ENCODE results near the gene RPH3AL. TPM values are rescaled to one million over a fixed set of nuclear protein-coding genes. Genes with fewer than 3 reads are reported as not detected.

RPH3AL gene
- total RNA-seq, 1 donor from 2014 or later, result 22.3 TPM

DNA sequence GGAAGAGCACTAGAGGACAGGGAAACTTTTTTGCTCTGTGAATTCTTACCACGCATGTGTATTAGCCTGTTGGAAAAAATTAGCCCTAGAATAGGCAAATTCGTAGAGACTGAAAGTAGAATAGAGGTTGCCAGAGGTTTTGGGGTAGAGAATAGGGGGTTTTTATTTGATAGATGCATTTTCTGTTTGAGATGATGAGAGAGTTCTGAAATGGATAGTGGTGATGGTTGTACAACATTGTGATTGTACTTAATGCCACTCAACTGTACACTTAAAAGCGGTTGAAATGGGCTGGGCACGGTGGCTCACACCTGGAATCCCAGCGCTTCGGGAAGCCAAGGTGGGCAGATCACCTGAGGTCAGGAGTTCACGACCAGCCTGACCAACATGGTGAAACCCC lies 163.2 kb downstream of the RPH3AL start:
- TF ChIP-seq, protein P1, sequence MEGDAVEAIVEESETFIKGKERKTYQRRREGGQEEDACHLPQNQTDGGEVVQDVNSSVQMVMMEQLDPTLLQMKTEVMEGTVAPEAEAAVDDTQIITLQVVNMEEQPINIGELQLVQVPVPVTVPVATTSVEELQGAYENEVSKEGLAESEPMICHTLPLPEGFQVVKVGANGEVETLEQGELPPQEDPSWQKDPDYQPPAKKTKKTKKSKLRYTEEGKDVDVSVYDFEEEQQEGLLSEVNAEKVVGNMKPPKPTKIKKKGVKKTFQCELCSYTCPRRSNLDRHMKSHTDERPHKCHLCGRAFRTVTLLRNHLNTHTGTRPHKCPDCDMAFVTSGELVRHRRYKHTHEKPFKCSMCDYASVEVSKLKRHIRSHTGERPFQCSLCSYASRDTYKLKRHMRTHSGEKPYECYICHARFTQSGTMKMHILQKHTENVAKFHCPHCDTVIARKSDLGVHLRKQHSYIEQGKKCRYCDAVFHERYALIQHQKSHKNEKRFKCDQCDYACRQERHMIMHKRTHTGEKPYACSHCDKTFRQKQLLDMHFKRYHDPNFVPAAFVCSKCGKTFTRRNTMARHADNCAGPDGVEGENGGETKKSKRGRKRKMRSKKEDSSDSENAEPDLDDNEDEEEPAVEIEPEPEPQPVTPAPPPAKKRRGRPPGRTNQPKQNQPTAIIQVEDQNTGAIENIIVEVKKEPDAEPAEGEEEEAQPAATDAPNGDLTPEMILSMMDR (IDR thresholded peaks at IDR 0.05; ENCODE audit: partially characterized antibody, unreplicated experiment), result no peak
- no peak for DNase-seq
- Mint-ChIP-seq H3K4me3 (ENCODE audit: unreplicated experiment) (peak overlapping the region; percentile 25), H3K4me1 (ENCODE audit: low read depth, unreplicated experiment) (peaks cover 3% of the 10 kb centered on the region), H3K27me3 (ENCODE audit: unreplicated experiment) (no peaks in the 10 kb centered on the region), H3K36me3 (ENCODE audit: unreplicated experiment) (no peaks in the 10 kb centered on the region), H3K27ac (ENCODE audit: unreplicated experiment) (no peak overlapping the region), H3K9me3 (ENCODE audit: unreplicated experiment) (no peaks in the 10 kb centered on the region)

DNA sequence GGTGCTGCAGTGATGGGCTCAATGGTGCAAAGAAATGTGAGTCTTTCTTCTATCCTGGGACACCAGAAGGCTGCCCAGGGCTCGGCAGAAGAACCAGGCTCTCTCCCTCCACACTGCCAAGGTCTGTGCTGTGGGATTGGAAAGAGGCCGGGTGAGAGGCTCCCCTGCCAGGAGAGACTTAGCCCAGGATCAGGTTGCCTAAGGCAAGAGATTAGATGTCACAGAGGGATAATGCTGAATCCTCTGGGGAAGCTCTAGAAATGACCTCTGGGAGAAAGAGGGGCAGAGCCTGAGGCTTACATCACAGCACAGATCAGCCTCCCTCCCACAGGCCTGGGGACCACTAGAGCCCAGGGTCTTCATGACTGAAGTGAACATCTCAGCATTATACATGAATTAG lies 165.5 kb downstream of the RPH3AL start:
- TF ChIP-seq, protein P1 (IDR thresholded peaks at IDR 0.05; ENCODE audit: partially characterized antibody, unreplicated experiment), result no peak
- Mint-ChIP-seq H3K27ac (ENCODE audit: unreplicated experiment) (no peak overlapping the region), H3K9me3 (ENCODE audit: unreplicated experiment) (peaks cover 14% of the 10 kb centered on the region), H3K4me1 (ENCODE audit: low read depth, unreplicated experiment) (peaks cover 17% of the 10 kb centered on the region), H3K4me3 (ENCODE audit: unreplicated experiment) (no peak overlapping the region), H3K36me3 (ENCODE audit: unreplicated experiment) (no peaks in the 10 kb centered on the region), H3K27me3 (ENCODE audit: unreplicated experiment) (peaks cover 7% of the 10 kb centered on the region)
- no peak for DNase-seq

DNA sequence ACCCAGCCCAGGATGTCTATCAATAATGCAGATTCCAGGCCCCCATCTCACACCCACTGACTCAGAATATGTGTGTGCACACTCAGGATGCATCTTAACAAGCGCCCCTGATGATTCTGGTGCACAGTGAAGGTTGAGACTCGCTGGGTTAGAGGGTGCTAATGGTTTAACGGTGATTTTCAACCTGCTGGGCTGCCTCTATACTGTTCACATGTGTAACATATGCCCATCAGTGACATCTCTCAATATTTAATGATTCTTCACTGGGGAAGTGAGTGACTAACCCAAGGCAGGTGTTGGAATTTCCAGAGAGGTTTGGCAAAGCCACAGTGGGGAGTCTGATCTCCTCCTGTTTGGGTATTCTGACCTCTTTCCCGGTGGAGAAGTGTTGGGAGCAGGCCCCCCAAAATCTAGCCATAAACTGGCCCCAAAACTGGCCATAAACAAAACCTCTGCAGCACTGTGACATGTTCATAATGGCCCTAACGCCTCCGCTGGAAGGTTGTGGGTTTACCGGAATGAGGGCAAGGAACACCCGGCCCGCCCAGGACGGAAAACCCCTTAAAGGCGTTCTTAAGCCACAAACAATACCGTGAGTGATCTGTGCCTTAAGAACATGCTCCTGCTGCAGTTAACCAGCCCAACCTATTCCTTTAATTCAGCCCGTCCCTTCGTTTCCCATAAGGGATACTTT lies 167.0 kb downstream of the RPH3AL start:
- peaks cover 11% of the 10 kb centered on the region for H3K27me3 Mint-ChIP-seq (ENCODE audit: unreplicated experiment)
- no peak for DNase-seq

DNA sequence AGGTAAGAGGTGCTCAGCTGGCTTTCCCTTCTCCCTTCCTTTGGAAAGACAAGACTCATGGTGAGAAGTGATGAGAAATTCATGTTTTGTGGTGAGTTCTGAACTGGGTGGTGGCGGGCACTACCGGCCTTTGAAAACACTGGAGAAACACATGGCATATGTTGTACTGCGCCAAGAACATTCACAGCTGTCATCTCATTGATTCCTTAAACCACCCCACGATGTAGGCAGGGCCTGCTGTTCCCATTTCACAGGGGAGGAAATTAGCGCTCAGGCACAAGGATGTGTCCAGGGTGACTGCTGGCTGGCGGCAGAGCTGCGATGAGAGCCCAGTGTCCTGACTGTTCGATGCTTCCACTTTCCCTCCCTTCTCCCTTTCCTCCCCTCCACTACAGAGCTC lies 169.6 kb downstream of the RPH3AL start:
- no peaks in the 10 kb centered on the region for H3K36me3 Mint-ChIP-seq (ENCODE audit: unreplicated experiment)
- no peak for DNase-seq
- TF ChIP-seq, protein P1 (IDR thresholded peaks at IDR 0.05; ENCODE audit: partially characterized antibody, unreplicated experiment), result no peak

More for the DNA sequence above, 167.0 kb downstream of the RPH3AL start:
- TF ChIP-seq, protein P1 (IDR thresholded peaks at IDR 0.05; ENCODE audit: partially characterized antibody, unreplicated experiment), result no peak
- peaks cover 19% of the 10 kb centered on the region for H3K4me1 Mint-ChIP-seq (ENCODE audit: low read depth, unreplicated experiment)
- H3K27ac Mint-ChIP-seq (ENCODE audit: unreplicated experiment), result no peak overlapping the region
- no peak overlapping the region for H3K4me3 Mint-ChIP-seq (ENCODE audit: unreplicated experiment)
- peaks cover 17% of the 10 kb centered on the region for H3K9me3 Mint-ChIP-seq (ENCODE audit: unreplicated experiment)
- H3K36me3 Mint-ChIP-seq (ENCODE audit: unreplicated experiment), result no peaks in the 10 kb centered on the region

DNA sequence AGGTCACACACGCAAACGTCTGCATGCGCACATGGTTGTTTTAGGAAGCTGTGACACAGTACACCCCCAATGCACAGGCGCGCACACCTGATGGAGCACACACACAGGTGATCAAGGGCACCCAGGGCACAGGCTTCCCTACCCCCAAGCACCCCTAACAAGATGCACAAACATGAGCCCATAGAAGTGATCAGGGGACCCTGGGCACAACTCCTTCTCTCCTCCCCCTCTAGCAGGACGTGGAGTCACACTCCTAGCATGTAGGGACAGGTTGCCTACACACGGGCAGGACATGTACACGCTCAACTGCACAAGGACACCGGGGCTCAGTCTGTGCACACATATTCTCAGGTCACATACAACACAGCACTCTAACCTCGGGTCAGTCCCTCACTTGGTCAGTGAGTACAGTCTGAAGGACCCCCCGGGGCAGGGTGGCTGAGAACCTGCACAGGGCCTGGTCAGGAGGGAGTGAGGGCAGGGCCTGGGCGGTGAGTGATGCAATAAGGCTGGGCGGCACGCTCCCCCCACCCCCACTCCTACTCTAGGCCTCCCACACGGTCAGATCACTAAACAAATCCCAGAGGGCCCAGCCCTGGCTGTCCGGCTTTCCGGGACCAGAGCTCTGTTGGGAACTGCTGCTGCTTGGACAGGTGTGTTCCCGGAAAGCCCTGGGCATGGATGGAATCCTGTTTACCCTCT lies 170.4 kb downstream of the RPH3AL start:
- TF ChIP-seq, protein P1 (IDR thresholded peaks at IDR 0.05; ENCODE audit: partially characterized antibody, unreplicated experiment), result no peak
- DNase-seq, result peak; percentile 67
- Mint-ChIP-seq H3K36me3 (ENCODE audit: unreplicated experiment) (no peaks in the 10 kb centered on the region), H3K4me3 (ENCODE audit: unreplicated experiment) (peak overlapping the region; percentile 86), H3K9me3 (ENCODE audit: unreplicated experiment) (peaks cover 19% of the 10 kb centered on the region), H3K27ac (ENCODE audit: unreplicated experiment) (peak overlapping the region; percentile 88), H3K27me3 (ENCODE audit: unreplicated experiment) (peaks cover 12% of the 10 kb centered on the region), H3K4me1 (ENCODE audit: low read depth, unreplicated experiment) (peaks cover 28% of the 10 kb centered on the region)

More for the DNA sequence above, 169.6 kb downstream of the RPH3AL start:
- Mint-ChIP-seq H3K27ac (ENCODE audit: unreplicated experiment) (peak overlapping the region; percentile 90), H3K27me3 (ENCODE audit: unreplicated experiment) (peaks cover 12% of the 10 kb centered on the region), H3K4me1 (ENCODE audit: low read depth, unreplicated experiment) (peaks cover 23% of the 10 kb centered on the region), H3K9me3 (ENCODE audit: unreplicated experiment) (peaks cover 19% of the 10 kb centered on the region), H3K4me3 (ENCODE audit: unreplicated experiment) (peak overlapping the region; percentile 74)
